HG03457 (cell line): ENCODE measurements around the gene FCHSD2.

Experiments used
- ATAC-seq: cut with Tn5 transposase; IDR thresholded peaks from one replicate; pipeline ENCODE4 v1.9.1; 2021; ENCODE audit warnings: moderate number of reproducible peaks; ENCODE audit not compliant: unreplicated experiment

The FCHSD2 gene

GRCh38 chr11:73142128-73142377 is at the start of gene FCHSD2:
Gene FCHSD2 (minus strand): TSS chr11:73142318. CDS start chr11:73141877, 441 bp downstream.
- peak; percentile 21 for ATAC-seq

DNA sequence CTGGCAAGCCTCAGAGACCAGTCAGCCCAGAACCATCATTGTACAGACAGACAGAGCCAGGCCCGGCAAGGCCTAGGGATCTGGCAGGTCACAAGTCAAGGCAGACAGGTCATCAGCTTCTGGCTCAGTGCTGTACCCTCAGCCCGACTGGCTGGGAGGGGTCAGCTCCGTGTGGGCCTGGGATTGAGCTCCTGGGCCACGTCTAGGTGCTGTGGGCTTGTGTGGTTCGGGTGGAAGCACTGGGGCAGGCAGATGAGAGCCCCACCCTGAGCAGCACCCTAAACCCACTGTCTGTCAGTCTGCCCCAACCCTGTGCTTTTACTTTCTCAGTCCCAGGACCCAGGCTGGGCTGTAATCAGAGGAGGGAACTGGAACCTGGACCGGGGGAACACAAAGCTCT is 49.0 kb upstream of the FCHSD2 start:
- no peak for ATAC-seq

DNA sequence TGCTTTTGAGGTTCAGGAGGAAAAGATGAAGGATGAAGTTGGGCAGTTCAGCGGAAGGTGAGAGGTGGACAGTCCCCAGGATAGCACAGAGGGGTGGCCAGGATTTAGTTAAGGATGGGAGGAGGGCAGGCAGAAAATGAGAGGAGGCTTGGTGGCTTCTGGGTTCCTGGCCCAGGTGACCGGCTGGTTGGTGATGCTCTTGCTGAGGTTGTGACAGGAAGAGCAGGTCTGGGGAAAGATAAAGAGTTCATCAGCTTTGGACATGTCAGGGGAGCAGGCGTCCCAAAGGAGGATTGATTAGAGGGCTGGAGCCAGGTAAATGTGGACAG is 48.4 kb upstream of the FCHSD2 start:
- ATAC-seq = no peak

DNA sequence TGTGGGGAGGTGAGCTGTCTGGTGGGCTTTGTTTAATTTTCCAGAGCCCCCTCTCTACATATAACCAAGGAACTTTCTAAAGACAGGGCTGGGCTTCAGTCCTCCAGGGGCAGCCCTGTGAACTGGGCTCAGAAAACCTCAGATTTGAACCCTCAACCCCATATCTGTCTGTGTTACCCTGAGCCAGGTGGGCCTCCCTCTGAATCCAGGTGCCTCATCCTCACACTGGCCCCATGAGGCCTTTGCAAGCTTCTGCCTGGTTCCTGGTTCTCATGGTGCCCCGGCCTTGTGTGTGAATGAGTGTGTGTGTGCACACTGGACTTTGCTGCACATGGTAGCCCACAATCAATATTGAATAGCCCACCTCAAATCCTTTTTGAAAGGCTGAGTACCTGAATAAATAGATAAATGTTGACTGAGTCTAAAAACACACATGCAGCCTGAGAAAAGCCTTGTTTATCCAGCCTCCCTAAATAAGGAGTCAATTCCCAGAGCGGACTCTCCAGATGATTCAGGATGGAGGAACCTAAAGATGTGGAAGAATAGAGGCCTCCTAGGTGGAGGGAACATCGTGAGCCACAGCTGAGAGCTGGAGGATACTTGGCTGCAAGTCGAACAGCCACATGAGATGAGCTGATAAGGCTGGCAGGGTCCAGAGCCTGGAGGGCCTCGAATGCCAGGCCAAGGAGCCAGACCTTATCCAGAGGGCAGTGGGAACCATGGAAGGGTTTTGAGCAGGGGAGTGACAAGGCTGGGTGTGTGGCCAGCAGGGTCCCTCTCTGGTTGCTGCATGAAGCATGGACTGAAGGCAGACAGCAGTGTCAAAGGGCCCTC is 47.8 kb upstream of the FCHSD2 start:
- ATAC-seq = no peak

DNA sequence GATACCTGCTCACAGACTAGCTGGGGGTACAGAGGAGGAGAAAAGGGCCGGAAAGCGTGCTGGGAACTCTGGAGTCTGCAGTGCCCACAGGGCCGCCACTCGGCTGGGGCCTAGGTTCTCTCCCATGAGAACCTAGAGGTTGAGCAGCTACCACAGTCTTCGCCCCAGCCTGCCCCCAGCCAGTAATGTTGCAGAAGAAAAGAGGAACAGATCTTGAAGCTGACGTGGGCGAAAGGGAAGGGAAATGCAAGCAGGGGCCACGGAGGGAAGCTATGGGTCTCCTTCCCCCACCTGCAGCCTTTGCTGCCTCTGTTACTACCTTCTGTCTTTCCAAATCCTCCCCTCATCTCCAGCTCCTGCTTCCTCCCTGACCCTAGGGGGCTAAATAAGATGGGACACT is 47.2 kb upstream of the FCHSD2 start:
- ATAC-seq = no peak

DNA sequence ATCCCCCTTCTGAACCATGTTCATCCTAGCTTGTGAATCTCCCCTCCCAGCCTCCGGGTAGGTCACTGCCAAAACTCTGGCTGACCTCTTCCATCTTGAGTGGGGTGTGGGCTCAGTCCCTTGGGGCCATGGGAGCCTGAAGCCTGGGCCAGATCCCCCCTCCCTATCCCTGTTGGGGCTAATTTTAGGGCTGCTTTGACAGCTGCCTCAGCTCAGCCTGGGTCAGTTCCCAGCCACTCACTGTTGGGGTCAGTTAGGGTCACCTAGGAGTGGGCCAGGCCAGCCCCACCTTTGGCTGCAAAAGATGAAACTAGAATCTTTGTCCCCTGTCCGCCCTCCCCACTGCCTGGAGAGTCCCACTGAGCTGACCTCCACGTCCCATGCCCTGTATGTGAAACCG is 46.2 kb upstream of the FCHSD2 start:
- no peak for ATAC-seq

GRCh38 chr11:73187854-73188253 is 45.7 kb upstream of the FCHSD2 start:
- ATAC-seq = no peak

- no peak for ATAC-seq
Observed at GRCh38 chr11:73186886-73187285, 44.8 kb upstream of the FCHSD2 start.

DNA sequence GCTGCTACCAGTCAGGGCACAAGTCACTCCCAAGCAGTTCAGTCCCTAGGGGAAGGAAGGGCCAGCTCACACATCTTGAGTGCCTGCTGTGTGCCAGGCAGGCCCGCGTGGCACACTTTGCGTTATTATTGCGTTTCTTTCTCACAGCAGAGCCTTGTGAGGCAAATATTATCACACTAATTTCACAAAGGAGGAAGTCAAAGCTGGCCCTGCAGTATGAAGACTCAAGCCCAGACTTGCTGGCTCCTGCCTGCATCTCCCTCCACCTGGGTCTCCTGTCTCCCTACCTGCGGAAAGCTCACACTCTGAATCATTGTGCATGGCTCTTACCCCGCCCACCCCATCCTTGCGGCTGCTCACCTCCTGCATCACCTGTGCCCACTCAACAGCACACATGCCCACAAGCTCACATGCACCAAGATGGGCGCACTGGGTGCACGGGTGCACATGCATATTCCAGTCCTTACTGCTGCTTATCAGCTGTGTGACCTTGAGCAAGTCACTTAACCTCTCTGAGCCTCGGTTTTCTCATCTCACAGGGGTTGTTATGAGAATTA is 44.3 kb upstream of the FCHSD2 start:
- ATAC-seq = no peak

- ATAC-seq = no peak
Observed at GRCh38 chr11:73185680-73186293, 43.7 kb upstream of the FCHSD2 start.

DNA sequence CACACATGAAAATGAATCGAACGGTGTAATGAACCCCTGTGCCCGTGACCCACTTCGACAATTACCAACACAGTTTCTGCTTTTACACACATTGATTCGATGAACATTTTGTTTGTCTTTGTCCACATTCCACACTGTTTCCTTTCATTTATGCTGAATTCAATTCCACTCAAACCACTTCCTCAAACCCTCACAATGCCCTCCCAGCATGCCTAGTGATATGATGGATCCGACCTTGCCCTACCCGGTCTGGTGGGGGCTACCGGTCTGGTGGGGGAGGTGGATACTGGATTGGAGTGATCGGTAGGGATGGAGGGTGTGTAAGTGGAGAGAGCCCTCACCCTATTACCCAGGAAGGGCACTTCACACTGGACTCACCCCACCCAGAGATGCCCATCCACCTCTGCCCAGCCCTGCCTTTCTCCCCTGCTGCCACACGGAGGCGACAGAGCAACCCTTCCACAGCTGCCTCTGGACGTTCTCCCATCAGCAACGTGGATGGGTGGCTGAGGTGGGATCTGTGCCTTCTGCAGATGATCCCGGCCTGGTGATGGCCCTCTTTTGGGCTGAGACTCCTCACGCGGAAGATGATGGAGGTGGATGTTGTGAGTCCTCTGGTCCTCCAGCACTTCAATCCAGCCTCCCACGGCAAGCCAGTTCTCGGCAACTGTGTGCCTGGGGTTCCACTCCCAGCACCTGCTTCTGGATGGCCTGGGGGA is 43.0 kb upstream of the FCHSD2 start:
- ATAC-seq = no peak

DNA sequence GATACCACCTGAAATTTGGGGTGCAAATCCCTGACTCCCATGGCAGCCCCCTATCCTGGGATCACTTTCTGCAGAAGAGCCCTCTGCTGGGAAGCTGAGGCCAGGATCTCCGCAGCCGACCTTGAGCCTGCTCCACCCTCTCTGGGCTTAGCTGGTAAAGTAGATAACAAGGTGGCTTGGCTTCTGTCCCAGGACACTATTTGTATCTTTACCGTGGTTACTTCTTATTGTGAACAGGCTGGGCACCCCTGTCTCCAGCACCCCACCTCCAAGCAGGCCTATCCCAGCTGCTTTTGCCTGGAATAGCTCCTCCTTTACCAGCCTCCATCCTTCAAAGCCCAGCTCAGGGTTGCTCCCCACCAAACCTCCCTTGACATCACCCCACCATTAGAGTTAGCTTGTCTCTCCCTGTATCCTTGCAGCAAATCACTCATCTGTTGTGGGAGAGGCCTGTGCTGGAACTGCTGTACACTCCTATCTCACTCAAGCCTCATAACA is 40.8 kb upstream of the FCHSD2 start:
- ATAC-seq = no peak

- ATAC-seq = no peak
Observed at GRCh38 chr11:73178681-73179080, 36.6 kb upstream of the FCHSD2 start.

- no peak for ATAC-seq
Observed at GRCh38 chr11:73177778-73178539, 35.8 kb upstream of the FCHSD2 start.

GRCh38 chr11:73177380-73177777 is 35.3 kb upstream of the FCHSD2 start:
- ATAC-seq = no peak

- no peak for ATAC-seq
Observed at GRCh38 chr11:73176874-73177155, 34.7 kb upstream of the FCHSD2 start.

GRCh38 chr11:73176145-73176873 is 34.2 kb upstream of the FCHSD2 start:
- no peak for ATAC-seq

DNA sequence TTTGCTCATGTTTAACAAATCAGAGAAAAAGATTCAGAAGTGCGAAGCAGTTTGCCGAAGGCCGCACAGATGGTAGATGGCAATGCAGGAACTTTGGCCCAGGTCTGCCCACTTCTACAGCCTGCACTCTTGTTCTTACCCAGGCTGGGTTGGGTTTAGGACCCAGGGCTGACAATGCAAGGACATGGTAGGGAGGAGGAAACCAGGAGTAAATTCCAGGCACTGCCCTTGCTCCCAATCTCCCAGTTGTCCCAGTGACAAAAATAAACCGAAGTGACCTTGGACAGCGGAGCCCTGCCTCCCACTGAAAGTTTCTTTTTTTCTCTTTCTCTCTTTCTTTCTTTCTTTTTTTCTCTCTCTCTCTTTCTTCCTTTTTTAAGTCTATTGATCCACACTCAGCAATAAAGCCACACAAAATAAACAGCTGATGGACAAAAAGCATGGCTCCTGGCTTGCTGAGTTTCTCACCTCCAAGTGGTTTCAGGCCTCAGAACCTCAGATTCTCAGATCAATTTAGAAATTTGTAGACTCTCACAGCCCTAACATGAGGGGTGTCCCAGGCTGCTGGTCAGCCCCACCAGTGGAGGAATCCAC is 33.5 kb upstream of the FCHSD2 start:
- ATAC-seq = no peak

GRCh38 chr11:73174495-73174791 is 32.3 kb upstream of the FCHSD2 start:
- no peak for ATAC-seq

GRCh38 chr11:73173755-73174494 is 31.8 kb upstream of the FCHSD2 start:
- ATAC-seq = no peak
